Left lung (tissue), 10 donors: Measurements from ENCODE around the gene PTPRU. TPM values are rescaled to one million over a fixed set of nuclear protein-coding genes. Genes with fewer than 3 reads are reported as not detected.
A peak's percentile ranks its signal among the peaks of the same experiment; 100 is the strongest.

Experiments
- ATAC-seq: fragments of 200-7000 bp; cut with Tn5 transposase; one replicate; pipeline ENCODE4 v1.9.1; 2020; ENCODE audit warnings: moderate library complexity
- DNase-seq, 4 donors: peaks; one replicate each; pipeline ENCODE4 v3.0.0-alpha.2; 2013 to 2020
- H3K27ac ChIP-seq, 2 donors: fragments of 200-600 bp; sonication (generic) in 1 of 2; one replicate each; pipeline versions ENCODE4 v1.5.0 to v1.8.0; 2020 to 2021
- H3K27me3 ChIP-seq, 2 donors: fragments of 200-600 bp; sonication (generic) in 1 of 2; one replicate each; pipeline versions ENCODE4 v1.5.0 to v1.8.0; 2020 to 2021
- H3K36me3 ChIP-seq, 2 donors: fragments of 200-600 bp; sonication (generic) in 1 of 2; one replicate each; pipeline versions ENCODE4 v1.5.0 to v1.8.0; 2020 to 2021
- H3K4me1 ChIP-seq, 2 donors: fragments of 200-600 bp; one replicate each; pipeline ENCODE4 v1.8.0; 2021
- H3K4me3 ChIP-seq, 2 donors: fragments of 200-600 bp; sonication (generic) in 1 of 2; one replicate each; pipeline versions ENCODE4 v1.5.0 to v1.8.0; 2020 to 2021; ENCODE audit warnings: mild to moderate bottlenecking in 1 of 2
- H3K9me3 ChIP-seq, 2 donors: fragments of 200-600 bp; sonication (generic) in 1 of 2; one replicate each; pipeline versions ENCODE4 v1.5.0 to v1.8.0; 2020 to 2021
- intact Hi-C, 2 donors: fragments of 100-400 bp; cut with DNase I; formaldehyde crosslinking; loops; one replicate each; pipeline versions ENCODE4 v1.11.2 to v1.14.2; 2022
- polyA plus RNA-seq, 6 donors: library from polyadenylated mRNA; unstranded; fragments of 120-200 nt; gene quantifications; one replicate each; pipeline ENCODE4 v1.2.1, GENCODE V29; 2013; ENCODE audit not compliant: insufficient read length in 6 of 6
- total RNA-seq, 2 donors: library from RNA; stranded (reverse); fragmentation: NEBNext Ultra II Directional; extraction: Animal tissue kit (Norgen Biotek cat#: 25700); gene quantifications; one replicate each; pipeline ENCODE4 v1.2.1, GENCODE V29; 2021
- TF ChIP-seq, protein P1 (sequence below), 2 donors: fragments of 200-600 bp; sonication (generic) in 1 of 2; IDR thresholded peaks; one replicate each; pipeline versions ENCODE4 v1.5.0 to v1.8.0; 2021; ENCODE audit warnings: antibody characterized with exemption in 2 of 2
- donor health status: DM: no; HTN: yes; CAD: no.
- donor health status: DM: no; HTN: no; CAD: no.

Gene PTPRU
- total and polyA plus RNA-seq, 8 donors: 15.5 to 45.4 (median 18.8) TPM

DNA sequence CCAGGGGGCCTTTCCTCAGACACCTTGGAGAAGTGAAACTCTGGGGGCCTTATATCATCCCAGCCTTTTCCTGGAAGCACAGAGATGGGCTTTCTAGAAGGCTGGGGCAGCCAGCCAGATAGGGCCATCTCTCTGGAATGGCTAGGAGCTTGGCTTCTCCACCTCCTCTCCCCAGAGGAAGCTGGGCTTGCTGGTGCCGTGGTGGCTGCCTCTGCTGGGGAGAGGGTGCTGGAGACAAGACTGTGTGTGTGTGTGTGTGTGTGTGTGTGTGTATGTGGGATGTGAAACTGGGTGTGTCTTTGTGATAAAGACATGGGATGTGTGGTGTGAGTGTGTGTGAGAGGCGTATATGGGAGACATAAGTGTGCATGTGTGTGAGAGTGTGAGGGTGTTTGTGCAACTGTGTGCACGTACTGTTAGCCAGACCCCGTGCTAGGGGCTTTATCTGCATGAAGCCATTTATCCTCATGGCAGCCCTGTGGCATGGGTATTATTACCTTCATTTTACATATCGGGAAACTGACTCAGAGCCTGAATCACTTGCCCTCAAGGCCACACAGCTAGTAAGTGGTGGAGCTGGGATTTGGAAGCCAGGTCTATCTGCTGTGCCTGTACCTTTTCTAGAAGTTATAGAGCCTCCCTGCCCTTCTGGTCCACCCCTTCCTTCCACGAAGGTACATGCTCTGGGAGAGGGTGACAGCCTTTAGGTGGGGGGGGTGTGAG is 44.2 kb downstream of the PTPRU start:
- no peaks in the 10 kb centered on the region for H3K27me3 ChIP-seq
- peaks cover 0 to 3% of the 10 kb centered on the region in 2 donors for H3K4me1 ChIP-seq
- no peak for ATAC-seq
- no peaks in the 10 kb centered on the region for H3K9me3 ChIP-seq
- no peak for DNase-seq
- H3K4me3 ChIP-seq: no peak overlapping the region
- intact Hi-C loops: no loop called here
- H3K36me3 ChIP-seq: peaks cover 0 to 23% of the 10 kb centered on the region in 2 donors
- TF ChIP-seq, protein P1, sequence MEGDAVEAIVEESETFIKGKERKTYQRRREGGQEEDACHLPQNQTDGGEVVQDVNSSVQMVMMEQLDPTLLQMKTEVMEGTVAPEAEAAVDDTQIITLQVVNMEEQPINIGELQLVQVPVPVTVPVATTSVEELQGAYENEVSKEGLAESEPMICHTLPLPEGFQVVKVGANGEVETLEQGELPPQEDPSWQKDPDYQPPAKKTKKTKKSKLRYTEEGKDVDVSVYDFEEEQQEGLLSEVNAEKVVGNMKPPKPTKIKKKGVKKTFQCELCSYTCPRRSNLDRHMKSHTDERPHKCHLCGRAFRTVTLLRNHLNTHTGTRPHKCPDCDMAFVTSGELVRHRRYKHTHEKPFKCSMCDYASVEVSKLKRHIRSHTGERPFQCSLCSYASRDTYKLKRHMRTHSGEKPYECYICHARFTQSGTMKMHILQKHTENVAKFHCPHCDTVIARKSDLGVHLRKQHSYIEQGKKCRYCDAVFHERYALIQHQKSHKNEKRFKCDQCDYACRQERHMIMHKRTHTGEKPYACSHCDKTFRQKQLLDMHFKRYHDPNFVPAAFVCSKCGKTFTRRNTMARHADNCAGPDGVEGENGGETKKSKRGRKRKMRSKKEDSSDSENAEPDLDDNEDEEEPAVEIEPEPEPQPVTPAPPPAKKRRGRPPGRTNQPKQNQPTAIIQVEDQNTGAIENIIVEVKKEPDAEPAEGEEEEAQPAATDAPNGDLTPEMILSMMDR (IDR thresholded peaks at IDR 0.05): no peak
- H3K27ac ChIP-seq: no peak overlapping the region

DNA sequence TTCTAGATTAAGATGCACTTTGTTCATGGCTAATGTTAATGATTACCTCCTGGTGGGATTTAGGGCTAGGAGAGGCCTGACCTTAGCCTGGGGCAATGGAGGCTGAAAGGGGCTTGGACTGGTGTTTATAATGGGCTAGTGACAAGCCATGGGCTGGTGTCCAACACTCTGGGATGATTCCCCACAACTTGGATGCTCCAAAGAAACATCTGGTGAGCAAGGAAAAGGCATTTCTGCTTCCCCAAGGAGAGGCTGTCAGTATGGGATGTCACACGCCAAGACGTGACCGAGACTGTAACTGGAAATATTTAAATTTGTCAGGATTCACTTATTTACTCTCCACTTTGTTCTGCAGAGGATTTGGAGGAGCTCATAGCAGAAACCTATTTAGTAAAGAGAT is 45.2 kb downstream of the PTPRU start:
- Histone ChIP-seq H3K9me3 (no peaks in the 10 kb centered on the region), H3K4me3 (no peak overlapping the region), H3K27me3 (no peaks in the 10 kb centered on the region), H3K4me1 (peaks cover 0 to 3% of the 10 kb centered on the region in 2 donors), H3K27ac (no peak overlapping the region), H3K36me3 (peaks cover 0 to 18% of the 10 kb centered on the region in 2 donors)
- DNase-seq (no peak), ATAC-seq (no peak)
- intact Hi-C loops: no loop called here
- TF ChIP-seq, protein P1 (IDR thresholded peaks at IDR 0.05): no peak

DNA sequence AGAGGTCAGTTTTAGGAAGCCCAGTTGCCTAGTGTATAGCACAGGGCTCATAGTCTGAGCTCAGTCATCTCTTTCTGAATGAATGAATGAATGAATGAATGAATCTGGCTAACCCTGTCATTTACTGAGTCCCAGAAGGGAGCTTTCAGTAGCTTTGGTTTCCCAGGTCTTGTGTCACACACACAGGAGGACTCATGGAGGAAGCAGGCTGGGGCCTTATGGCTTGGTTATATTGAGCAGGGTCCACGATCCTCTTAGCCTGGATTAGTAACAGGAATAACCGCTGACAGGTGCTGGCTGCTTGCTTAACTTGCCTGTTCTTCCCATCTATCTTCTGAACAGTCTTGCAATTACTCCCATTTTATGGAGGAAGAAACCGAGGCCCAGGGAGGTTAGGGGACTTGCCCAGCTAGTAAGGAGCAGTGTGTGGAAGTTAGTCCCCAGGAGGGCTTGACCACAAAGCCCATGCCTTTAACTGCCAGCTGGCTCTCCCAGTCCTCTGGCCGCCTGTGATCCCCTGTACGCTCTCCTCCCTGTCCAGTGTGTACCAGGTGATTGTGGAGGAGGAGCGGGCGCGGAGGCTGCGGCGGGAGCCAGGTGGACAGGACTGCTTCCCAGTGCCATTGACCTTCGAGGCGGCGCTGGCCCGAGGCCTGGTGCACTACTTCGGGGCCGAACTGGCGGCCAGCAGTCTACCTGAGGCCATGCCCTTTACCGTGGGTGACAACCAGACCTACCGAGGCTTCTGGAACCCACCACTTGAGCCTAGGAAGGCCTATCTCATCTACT is 46.0 kb downstream of the PTPRU start:
- Histone ChIP-seq H3K4me1 (peaks cover 0 to 3% of the 10 kb centered on the region in 2 donors), H3K36me3 (peaks cover 0 to 12% of the 10 kb centered on the region in 2 donors), H3K9me3 (no peaks in the 10 kb centered on the region), H3K27ac (no peak overlapping the region), H3K4me3 (no peak overlapping the region), H3K27me3 (no peaks in the 10 kb centered on the region)
- TF ChIP-seq, protein P1 (IDR thresholded peaks at IDR 0.05): no peak
- ATAC-seq (no peak), DNase-seq (no peak)
- intact Hi-C loops: no loop called here

DNA sequence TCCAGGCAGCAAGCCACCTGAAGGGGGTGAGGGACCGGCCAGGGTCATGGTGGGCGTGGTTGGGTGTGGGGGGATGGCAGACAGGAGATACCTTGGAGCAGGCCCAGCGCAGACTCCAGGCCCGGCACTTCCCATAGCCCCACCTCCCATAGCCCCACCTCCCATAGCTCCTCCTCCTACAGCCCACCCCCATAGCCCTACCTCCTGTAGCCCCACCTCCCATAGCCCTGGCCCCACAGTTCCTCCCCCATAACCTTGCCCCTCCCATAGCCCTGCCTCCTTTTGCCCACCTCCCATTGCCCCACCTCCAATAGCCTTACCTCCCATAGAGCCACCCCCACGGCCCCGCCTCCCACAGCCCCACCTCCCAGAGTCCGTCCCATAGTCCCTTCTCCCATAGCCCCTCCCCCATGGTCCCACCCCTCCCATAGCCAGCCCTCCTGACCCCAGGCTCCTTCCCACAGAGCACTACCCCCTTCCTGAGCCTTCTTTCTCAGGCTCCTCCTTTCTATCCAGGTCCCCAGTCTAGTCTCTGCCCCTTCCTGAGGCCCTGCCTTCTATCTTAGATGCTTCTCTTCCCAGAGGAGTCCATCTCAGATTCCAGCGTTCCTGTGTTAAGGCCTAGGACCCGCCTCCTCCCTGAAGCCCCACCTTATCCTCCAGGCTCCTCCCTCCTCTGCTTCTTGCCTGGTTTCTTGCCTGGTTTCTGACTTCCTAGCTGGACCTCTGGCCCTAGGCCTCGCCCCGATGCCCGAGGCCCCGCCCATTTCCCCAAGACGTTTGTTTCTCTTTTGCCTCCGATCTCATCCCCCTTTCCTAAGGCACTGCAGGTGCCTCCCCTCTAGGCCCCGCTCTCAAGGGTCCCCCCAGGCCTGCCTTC is 46.8 kb downstream of the PTPRU start:
- ATAC-seq: peak; percentile 51
- H3K4me3 ChIP-seq: no peak overlapping the region
- H3K36me3 ChIP-seq: peaks cover 0 to 12% of the 10 kb centered on the region in 2 donors
- no peaks in the 10 kb centered on the region for H3K27me3 ChIP-seq
- peaks cover 0 to 3% of the 10 kb centered on the region in 2 donors for H3K4me1 ChIP-seq
- TF ChIP-seq, protein P1 (IDR thresholded peaks at IDR 0.05): no peak
- no peak overlapping the region for H3K27ac ChIP-seq
- DNase-seq: no peak
- intact Hi-C loops: no loop called here
- no peaks in the 10 kb centered on the region for H3K9me3 ChIP-seq
